NCI-H146 treated with DMSO at 0.1 percent for 48 hours (cell line): ENCODE results near the gene PAX8.
A peak's percentile ranks its signal among the peaks of the same experiment; 100 is the strongest.
"Not testable (repeated sequence)": the region's sequence is repeated elsewhere in the genome, so short reads cannot be mapped to it uniquely, and the experiment has no call there.

Experiments
- DNase-seq: peaks from one replicate; lab custom pipeline; 2025; ENCODE audit not compliant: unreplicated experiment; lab: John Stamatoyannopoulos, UW

PAX8 gene

DNA sequence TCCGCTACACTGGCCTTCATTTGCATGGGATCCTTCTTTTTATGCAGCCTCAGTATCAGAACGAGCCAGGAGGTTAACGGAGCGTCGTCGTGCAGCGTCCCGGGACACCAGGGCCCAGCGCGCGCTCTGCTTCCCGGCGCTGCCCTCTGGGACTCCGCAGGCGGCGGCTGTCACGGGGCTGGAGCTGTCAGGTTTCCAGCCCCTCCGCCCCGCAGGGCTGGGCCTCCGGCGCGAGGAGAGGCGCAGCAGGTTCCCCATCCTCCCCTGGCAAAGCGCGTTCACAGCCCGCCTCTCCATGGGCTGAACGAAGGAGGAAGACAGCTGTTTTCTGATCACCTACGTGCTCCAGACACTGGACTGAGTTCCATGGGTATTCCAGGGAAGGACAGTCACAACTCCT, 12.5 kb upstream of the PAX8 start:
- DNase-seq: no peak

DNA sequence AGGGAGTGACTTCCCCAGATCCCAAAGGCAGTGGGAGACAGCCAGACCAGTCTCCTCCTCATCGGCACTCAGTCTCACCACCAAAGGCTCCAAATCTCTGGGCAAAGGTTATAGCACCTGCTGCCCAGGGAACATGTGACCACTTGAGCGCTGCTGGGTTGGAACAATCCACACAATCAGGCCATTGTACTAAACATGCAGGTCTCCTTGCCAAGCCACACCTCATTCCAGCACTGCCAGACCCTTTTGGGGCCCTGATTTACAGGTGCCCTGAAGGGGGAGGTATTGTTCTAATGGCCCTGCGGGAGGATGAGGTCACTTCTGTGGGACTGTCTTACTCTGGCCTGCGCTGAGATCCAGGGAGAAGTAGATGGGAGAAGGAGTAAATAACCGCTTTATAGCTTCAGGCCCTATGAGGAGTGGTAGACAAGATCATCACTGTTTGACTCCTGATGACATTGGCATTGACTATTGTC, 10.0 kb upstream of the PAX8 start:
- peak; percentile 15 for DNase-seq

DNA sequence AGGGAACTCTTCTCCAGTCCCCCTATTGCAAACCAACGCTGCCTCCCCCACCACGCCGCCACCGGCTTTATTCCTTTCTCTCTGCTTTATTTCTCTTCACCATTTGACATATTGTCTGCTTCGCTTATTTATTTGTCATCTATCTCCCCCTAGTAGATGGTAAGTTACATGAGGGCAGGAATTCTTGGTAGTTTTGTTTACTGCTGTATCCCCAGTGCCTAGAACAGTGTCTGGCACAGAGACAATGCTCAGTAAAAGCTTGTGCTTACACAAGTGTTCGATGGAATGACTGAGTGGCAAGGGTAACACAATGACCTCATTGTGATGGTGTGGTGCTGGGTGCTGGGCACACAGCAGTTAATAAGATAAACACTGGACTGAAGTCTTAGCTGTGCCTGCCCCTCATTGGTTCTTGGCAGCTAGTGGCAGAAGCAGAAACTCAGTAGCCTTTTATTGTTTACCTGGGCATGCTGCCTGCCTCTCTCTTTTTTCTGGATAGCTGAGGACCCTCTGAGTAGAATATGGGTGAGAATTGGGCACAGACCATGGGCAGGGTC, 9.5 kb upstream of the PAX8 start:
- DNase-seq: not testable (repeated sequence)

DNA sequence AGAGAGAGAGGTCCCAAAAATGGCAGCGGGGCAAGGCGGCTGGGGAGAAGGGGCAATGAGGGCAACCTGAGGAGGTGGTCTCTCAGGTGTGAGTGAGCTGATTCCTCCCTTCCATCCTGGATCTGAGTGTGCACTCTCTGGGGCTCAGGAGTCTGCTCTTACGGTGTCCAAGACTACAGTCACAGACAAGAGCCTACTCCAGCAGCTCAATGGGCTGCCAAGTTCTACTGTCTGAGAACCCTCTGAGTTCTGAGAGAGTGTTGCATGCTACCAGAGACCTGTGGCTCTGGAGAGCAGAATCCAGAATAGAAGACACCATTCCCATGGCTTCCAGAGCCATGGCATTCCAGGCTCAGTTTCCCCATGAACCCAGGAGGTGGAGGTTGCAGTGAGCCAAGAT, 7.1 kb upstream of the PAX8 start:
- DNase-seq: no peak

DNA sequence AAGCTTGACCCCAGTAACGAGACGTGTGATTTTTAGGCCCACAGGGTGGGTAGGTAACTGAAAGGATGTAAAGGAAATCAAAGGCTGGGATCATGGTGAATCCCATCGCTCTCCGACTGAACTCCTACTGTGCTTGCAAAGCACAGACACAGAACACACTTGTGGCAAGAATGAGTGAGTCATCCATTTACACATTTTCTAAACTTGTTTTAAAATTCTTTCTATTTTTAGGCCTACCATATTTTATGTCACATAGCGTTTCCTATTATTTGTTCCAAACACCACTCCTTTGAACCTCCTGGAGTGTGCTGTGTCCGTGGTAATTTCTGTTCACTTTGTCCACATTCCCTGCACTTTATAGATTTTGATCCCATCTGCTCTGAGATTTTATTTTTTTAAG, 6.3 kb upstream of the PAX8 start:
- DNase-seq: not testable (repeated sequence)

DNA sequence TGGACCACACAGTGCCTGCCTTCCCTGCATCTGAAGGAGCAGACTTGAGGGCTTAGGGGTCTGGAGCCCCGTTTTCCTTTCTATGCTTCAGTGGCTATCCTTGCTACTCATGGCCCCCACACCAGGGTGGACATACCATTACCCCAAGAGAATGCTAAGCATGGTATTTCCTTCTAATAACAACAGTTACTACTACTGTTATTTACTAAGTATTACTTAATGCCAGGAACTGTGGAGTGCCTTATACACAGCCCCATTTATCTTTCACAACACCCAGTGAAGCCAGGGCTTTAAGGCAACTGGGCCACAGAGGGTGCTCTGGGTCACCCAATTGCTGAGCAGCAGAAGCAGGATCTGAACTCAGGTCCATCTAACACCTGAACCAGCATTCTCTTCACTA, 5.8 kb upstream of the PAX8 start:
- no peak for DNase-seq

DNA sequence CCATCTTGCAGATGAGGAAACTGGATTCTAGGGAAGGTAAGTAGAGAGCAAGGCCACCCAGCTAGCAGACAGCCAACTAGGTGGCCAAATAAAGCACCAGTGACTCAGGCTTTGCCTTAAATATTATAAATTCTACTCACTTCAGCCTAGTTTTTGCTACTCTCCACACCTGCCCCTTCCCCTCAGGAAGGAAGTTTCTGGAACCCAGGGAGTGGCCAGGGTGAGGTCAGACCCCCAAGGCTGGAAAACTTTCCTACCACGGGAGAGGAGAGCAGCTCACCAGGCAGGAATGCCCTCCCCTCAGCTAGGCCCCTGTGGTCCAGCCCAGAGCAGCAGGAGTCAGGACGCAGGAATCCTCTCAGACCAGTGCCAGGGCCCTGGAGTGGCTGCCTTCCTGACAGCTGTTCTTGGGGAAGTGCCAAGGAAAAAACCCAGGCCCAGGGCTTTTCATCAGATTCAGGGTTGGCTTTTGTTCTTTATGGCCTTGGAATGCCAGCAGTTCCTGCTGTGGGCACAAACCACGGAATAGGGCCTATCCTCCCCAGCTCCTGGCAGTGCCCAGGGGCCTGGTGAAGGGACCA, 5.1 kb upstream of the PAX8 start:
- no peak for DNase-seq

DNA sequence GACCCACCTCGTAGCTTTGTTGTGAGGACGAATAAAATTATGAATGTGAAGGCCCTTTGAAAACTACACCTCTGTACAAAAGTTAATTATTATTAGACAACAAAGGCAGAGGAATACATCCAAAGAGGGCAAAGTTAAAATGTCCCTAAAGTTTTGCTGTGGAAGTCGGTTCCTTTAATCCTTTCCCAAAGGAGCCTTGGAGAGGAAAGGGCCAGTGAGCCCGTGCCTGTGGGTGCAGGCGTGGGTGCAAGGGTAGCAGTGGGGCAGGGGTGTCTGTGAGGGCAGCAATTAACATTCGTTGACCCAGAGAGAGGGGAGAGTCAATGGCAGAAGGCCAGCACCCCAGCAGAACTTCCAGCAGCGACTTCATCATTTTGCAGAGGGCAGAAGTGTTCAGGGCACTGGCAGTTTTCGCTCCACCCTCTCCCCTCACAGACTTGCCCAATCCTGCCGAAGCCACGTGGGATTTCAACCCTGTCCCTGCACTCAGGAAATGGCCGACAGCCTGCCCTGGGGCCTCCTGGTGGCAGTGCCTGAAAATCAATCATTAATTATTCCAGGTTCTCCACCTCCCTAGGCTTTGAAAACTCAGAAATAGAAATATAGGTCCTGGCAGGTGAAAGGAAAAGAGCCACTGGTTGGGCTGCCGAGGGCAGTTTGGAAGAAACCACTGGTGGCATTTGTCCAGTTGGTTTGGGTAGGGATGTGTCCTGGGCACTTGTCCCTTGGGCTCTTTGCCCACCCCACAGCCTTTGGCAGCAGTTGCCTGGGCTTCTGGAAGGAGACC, 4.2 kb upstream of the PAX8 start:
- no peak for DNase-seq

DNA sequence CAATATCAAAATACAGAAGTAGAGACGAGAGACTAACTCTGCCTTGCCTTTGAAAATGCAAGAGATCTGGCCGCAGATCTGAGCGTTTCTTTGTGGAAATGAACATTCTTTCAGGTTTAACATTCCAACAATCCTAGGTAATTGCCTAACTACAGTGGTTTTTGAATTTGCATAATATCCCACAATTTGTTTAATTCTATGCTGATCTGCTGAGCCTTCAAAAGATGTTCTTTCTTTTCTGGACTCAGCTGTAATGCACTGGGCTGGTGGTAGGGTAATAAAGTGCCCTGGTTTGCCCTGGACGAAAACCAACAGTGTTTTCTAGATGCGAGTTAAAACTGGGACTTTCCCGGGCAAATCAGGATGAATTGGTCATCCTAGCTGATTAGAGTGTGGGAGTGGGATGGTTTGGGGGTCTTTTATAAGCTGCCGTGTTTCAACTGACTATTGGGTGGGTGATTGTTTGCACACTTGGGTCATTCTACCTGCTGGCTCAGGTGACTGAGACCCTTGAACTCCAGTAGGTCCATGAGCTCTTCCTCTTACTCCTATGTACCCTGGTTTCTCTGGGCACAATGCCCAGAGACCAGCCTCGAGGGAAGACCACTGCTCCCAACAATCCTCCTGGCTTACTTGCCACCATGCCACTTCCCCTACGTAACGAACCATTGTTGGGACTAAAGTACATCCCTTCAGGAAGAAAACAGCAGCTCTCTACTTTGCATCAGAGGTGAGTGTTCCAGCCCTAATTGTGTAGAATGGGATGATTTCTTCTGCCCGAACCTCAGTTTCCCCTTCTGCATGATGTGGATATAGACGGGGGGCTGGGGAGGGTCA, 3.4 kb upstream of the PAX8 start:
- no peak for DNase-seq

DNA sequence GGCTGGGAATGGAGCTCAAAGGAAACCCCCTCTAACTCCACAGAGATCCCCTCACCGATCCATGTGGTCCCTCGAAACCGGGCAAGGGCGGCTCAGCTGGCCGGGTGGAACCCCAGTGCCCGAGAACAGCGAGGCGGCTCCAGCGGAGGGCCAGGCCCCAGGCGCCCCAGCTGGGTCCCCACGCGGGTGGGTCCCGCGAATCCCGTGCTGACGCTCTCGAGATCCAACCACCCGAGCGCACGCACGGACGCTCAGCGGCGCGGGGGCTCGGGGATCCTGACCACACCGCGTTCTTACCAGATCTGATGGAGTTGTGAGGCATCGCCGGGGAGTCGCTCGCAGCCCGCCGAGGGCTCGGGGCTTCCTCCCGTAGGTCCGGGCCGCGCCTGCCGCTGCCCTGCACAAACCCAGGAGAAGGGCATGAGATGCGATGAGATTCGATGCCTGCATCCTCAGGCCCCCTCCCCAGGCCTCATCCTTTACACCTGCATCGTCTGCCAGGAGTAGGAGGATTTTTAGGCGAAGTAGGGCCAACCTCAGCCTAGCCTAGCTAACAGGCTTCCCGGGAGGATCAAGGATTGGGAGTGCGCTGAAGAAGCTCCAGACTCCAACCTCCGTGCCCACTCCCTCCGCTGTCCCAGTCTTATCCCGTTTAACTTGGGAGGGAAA, 514 bp downstream of the PAX8 start:
- no peak for DNase-seq

DNA sequence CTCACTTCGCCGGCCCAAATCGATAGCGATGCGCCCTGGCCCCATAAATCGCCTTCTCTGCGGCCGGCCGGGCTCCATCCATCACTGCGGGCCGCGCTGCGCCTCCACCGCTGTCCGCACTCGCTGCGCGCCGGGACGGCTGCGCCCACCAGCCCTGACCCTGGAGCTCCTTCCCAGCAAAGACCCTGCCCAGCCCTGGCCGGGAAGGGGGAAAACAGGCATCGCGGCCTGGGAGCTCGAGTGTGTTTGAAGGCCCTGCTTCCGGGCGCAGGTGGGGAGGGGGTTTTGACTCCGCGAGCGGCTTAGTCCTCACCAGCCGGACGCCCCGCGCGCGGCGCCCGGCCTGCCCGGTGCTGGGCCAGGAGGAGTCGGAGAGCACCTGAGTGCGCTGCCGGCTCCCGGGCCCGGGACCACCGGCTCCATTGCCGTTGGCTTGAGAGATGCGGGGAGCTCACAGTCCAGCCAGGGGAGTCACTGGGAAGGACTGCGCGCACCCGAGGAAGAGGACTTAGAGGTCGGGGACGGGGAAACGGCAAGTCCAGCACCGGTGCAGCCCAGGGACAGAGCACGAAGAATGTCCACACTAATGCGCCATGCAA, 1.1 kb downstream of the PAX8 start:
- no peak for DNase-seq

DNA sequence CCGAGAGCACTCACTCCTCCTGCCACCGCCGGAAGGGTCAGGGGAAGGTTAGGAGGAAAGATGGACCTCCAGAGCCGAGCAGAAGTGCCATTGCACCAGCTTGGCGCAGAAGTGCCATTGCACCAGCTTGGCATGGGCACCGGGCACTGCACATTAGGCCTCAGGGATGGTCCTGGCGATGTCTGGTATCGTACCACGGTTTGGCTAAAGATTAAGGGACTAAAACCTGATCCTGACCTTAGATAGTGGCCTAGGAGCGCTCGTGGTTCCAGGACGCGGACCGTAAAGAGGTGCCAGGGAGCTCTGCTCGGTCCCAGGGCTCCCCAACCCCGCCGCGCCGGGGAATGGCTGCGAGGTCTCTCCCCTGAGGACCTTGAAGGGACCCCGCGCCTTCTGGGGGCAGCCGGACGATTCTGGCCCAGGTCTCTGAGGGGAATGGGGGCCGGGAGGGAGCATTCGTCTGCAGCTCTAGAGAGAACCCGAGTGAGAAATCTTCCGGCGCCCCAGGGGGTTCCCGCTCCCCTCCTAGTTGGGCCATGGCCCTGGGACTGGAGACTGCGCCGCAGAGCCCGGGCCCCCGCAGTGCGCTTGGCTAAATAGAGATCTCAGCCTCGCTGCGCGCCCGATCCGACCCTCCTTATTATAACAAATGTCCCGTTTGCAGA, 1.8 kb downstream of the PAX8 start:
- no peak for DNase-seq

DNA sequence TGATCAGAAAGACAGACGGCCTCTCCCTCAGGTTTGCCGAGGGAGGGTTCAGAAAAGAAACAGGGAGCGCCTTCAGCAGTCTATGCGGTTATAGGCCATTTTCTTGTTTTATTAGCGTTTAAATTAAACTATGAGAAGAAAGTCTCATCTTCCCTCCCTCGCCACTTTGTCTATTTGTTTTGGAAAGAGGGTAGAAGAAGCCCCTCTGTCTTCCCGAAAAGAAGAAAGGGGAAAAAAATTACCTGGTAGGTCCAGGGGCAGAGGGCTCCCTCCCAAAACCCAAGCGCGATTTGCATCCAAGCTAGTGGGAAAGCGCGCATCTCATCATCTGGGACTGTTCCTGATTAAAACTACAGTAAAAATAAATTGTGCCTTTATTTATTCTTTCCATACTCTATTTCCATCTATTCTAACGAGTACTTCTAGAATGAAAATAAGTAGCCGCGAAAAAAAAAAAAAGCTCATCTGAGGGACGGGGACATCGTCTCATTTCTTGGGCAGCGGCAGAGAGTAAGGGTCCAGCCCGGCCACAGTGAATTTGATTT, 2.4 kb downstream of the PAX8 start:
- DNase-seq: no peak

DNA sequence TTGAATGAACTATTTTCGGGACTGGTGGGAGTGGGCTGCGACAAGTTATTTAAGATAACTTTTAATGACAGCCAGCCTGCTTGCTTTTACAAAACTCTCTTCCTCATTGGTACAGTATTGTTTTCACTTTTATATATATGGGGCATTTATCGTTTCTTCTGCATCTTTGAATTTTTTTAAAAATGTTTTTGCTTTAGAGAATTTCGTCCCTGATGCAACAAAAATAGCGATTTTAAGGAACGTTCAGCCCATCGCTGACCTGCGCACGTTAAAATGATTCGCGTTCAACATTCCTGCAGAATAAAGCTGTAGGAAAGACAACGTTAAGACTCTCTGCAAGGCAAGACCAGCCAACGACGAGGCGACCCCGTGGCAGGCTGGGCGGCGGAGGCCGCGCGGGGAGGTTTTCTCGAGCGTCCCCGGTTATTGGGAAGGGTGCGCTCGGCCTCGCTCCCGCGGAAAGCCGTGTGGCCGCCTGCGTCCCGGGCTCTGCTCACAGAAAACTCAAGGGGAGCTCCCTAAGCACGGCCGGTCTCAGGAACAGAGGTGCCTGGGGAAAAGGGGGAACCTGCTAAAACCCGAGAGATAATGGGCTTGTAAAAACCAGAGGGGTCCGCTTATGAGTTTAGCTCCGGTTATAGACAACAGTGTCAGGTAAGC, 3.0 kb downstream of the PAX8 start:
- no peak for DNase-seq

DNA sequence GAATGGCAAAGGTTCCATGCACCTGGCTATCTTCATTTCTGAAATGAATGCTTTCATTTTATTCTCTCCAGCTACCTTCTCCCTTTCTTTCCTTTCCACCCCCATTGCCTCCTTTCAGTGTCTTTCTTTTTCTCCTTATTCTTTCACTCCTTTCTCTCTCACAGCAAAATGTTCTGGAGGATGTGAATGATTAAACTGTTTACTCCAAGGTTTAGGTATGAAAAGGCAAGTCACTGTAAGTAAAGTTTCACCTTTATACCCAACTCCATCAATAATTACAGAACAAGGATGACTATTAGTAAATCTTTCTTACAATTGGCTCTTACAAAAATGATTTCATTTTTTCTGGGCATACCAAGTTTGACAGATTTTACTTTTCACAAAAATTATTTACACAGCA, 4.3 kb downstream of the PAX8 start:
- no peak for DNase-seq

DNA sequence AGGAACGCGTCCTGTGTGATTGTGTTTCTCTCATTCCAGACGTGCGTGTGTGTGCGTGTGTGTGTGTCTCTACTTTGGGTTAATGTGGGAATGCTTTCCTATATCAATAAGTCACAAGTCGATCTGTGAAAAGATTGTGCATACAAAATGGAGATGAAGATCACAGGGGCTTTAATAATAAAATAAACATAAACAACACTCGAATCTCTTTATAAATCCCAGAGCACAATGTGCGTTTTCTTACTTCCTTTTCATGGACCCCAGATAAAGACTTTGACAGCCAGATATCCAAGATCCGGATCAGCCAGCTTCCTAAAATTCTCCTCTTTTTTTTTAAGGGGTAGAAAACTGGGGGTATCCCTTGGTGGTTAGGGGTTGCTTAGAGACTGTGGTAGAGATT, 4.7 kb downstream of the PAX8 start:
- DNase-seq: no peak

DNA sequence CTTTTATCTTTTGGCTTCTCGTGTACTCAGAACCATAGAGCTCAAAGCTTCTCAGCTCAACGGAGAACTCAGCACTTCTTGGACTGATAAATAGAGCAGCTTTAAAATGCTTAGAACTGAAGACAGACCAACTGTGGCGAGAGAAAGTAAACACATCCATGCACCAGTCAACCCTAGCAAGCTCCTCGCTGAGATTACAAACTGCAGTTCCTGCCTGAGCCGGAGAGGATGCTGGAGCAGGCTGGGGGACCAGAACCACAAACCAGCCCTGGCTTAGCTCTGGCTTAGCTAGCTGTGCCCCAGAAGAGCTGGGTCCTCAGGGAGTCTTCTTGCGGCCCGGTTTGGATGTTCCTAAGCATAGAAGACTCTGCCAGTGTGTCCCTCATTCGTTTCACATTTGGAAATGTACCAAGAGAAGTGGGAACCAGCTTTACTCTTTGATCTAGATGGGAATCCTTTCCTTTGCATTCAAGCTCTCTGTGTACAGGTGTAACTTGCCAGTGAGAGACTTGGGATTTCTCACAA, 5.6 kb downstream of the PAX8 start:
- DNase-seq: no peak

DNA sequence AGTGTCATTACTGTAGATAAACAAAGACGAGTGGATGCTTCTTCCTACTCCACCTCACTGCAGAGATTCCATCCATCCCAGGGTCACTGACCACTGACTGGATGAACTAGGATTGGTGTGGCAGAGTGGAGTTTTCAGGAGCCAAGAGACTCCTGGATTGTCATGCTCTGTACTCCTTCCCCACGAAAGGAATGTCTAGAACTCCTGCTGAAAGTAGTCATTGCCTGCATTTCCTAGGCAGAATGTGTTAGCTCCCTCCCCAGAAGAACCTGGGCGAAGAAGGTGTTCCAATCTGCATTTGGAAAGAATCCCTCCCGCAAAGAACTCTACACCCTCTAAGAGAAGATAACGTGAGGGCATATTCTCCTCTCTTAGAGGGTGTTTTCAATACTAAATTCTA, 6.2 kb downstream of the PAX8 start:
- no peak for DNase-seq
